Stimulated activated CD8-positive, alpha-beta memory T cell treated with anti-CD3 and anti-CD28 coated beads, Interleukin-7, amount 100 ng/mL, for 24 hours (primary cell): ENCODE measurements around the gene PSEN1.

Source experiments
- DNase-seq: peaks from one replicate; pipeline ENCODE4 v3.0.0-alpha.2; 2020; ENCODE audit warnings: low read depth

Gene PSEN1

DNA sequence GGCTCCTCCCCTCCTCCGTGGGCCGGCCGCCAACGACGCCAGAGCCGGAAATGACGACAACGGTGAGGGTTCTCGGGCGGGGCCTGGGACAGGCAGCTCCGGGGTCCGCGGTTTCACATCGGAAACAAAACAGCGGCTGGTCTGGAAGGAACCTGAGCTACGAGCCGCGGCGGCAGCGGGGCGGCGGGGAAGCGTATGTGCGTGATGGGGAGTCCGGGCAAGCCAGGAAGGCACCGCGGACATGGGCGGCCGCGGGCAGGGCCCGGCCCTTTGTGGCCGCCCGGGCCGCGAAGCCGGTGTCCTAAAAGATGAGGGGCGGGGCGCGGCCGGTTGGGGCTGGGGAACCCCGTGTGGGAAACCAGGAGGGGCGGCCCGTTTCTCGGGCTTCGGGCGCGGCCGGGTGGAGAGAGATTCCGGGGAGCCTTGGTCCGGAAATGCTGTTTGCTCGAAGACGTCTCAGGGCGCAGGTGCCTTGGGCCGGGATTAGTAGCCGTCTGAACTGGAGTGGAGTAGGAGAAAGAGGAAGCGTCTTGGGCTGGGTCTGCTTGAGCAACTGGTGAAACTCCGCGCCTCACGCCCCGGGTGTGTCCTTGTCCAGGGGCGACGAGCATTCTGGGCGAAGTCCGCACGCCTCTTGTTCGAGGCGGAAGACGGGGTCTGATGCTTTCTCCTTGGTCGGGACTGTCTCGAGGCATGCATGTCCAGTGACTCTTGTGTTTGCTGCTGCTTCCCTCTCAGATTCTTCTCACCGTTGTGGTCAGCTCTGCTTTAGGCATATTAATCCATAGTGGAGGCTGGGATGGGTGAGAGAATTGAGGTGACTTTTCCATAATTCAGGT is at the start of gene PSEN1:
Gene PSEN1 (plus strand): TSS at position 121 of the 839 bp plus-strand sequence. CDS start 11,513 bp downstream, outside the sequence.
- DNase-seq = peak; percentile 98

DNA sequence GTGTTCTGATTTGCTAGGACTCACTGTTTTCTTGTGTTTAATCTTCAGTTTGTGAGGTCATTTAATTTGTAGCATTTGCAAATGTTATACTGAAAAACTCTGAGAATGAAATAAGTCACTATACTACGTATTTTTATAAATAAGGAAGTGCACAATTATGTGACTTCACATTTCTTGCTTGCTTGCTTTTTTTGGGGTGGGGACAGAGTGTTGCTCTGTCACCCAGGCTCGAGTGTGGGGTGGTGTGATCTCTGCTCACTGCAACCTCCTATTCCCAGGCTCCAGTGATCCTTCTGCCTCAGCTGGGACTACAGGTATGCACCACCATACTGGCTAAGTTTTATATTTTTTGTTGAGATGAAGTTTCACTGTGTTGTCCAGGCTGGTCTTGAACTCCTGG is 45.3 kb upstream of the PSEN1 start:
- no peak for DNase-seq

DNA sequence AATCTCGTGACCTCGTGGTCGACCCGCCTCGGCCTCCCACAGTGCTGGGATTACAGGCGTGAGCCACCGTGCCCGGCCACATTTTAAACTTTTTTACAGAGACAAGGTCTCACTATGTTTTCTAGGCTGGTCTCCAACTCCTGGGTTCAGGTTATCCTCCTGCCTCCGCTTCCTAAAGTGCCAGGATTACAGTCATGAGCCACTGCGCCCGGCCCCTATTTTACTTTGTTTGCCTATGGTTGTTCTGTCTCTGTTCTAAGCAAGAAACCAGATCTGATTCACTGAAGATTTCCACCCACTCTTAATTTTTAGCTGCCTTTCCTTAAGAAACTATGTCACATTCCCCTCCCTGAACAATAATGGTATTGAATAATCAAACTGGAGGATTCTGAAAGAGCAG is 38.9 kb upstream of the PSEN1 start:
- no peak for DNase-seq

DNA sequence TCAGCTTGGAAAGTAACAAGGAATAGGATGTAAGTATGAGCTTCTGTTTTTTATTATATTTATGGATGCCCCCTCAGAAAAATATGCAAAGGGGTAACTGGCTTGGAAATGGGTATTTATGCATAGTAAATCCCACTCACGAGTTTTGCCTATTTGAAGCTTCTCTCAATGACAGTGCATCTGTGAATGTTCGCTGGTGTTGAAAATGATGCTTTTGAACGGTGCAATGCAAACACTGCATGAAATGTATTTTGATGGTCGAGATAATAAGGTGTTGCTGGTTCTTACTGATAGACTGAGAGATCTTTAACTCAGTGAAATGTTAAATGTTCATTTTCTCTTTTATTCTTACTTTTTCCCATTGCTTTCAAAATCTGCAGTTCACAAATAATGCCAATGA is 36.0 kb upstream of the PSEN1 start:
- no peak for DNase-seq

DNA sequence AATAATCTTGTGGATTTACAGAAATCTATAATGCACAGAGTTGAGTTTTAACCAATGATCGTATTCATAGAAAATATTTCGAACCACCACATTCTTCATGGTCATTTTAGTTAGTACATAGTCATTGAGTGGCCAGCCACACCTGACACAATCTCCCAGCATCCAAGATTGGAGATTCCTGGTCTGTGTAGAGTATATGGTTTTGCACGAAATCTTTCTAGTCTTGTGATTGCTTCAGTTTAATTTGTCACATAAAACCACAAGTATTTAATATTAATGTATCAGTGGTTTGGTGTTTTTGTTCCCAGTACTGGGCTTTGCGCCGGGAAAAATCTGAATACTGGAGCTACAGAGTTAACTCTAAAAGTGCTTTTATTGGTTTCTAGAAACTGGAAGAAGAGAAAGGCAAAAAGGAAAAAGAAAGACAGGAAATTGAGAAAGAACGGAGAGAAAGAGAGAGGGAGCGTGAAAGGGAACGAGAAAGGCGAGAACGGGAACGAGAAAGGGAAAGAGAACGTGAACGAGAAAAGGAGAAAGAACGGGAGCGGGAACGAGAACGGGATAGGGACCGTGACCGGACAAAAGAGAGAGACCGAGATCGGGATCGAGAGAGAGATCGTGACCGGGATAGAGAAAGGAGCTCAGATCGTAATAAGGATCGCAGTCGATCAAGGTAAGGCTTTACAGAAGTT is 33.4 kb upstream of the PSEN1 start:
- DNase-seq = no peak

DNA sequence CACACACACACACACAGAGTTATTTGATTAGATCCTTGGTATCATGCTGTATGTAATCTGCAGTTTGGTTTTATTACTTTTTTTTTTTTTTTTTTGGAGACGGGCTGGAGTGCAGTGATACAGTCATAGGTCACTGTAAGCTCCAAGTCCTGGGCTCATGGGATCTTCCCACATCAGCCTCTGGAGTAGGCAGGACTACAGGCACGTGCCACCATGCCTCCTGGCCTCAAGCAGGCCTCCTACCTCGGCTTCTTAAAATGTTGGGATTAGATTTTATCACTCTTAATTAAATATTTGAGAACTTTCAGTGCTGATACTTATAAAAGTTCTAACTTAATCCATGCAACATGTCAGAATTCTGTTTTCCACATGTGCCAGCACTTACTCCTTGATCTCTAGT is 31.3 kb upstream of the PSEN1 start:
- DNase-seq = no peak

DNA sequence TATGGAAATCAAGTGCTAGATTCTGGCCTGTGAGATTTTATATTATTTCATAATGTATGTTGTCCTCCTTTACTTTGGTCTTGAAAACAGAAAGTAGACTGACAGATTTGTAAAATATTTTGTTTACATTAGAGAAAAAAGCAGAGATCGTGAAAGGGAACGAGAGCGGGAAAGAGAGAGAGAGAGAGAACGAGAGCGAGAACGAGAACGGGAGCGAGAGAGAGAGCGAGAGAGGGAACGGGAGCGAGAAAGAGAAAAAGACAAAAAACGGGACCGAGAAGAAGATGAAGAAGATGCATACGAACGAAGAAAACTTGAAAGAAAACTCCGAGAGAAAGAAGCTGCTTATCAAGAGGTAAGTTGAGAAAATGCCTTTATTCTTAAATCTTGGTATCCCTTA is 30.6 kb upstream of the PSEN1 start:
- DNase-seq = no peak

DNA sequence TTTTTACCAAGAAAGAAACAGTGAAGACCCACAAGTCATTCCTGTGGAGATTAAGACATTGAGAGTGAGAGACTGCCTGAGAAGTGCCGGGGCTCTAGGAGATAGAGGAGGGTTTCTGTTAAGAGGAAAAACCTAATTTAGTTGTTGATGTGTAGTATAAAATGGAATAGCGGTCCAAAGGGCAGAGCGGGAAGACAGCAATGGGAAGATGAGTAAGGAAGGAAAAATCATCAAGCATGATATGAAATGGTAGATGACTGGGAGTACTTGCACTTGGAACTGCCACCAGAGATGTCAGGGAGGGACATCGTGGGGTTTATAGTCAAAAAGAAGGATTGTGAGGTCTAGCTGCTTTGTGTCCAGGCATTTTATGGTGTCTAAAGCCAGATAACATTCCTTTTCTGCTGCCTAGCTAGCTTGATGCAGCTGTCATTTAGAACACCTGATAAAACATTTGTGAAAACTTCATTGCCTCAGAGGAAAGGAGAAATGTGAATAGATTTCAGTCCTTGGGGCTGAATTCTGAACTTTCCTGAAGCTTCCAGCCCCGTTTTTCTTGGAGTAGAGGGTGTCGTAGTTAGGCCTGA is 20.1 kb upstream of the PSEN1 start:
- no peak for DNase-seq

DNA sequence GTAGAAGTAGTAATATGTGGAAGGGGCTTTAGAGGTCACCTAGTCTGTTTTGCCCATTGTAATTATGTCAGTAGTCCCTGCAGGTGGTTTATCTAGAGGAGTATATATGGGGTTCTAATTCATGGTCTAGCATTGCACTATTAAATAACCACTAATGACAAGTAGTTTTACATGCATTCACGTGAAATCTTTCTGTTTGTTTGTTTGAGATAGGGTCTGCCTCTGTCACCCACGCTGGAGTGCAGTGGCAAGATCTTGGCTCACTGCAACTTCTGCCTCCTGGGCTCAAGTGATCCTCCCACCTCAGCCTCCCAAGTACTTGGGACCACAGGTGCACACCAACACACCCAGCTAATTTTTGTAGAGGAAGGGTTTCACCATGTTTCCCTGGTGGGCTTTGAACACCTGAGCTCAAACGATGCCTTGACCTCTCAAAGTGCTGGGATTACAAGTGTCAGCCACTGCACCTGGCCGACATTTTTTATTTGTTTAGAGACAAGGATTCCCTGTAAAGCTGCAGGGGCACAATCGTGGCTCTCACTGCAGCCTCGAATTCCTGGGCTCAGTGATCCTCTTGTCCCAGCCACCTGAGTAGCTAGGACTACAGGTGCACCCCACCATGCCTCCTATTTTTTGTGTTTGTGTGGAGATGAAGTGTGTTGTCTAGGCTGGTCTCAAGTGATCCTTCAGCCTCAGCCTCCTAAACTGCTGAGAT is 12.0 kb upstream of the PSEN1 start:
- no peak for DNase-seq

DNA sequence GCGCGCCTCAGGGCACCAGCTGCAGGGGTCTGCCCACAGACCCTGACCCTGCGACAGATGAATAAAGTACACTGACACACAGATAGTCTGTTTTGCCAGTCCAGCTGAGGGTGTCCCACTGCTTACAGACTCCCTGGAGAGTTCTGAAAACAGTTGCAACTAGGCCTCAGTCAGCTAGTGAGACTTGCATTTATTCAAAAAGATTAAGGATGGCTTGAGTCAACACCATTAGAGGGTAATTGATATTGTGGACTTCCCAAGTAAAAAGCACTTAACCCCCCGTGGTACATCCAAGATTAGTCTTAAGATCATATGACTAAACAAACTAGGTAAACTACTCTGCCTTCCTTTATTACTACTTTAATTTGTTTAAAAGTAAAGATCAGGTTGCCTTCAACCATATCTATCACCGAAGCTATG is 11.1 kb upstream of the PSEN1 start:
- DNase-seq = no peak

DNA sequence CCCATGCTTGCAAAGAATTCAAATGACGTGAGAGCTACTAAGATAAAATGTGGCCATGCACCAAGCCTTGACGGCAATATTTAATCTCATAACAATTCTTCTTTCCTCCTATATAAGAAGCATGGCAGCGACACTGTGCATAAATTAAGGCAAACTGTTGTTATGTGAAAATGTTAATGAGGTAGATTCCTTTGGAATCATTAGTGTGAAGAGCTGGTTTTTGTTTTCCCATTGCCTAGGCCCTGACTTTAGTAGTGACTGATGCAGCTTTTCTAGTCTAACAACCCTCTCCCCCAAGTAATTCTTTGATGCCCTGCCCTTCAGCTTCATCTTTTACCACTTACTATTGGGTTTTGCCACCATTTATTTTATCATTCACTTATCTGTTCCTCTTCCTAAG is 10.6 kb upstream of the PSEN1 start:
- DNase-seq = no peak

DNA sequence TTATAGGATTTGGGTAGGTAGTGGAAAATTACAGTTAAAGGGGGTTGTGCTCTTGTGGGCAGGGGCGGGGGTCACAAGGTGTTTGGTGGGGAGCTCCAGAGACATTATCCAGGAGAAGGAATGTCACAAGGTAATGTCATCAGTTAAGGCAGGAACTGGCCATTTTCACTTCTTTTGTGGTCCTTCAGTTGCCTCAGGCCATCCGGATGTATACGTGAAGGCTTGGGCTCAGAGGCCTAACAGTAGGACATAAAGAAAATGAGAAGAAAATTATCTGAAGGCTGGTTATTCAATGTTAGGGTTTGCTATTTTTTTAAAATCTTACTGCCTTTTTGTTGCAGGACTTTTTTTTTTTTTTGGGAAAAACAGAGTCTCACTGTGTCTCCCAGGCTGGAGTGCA is 2.5 kb upstream of the PSEN1 start:
- DNase-seq = no peak

DNA sequence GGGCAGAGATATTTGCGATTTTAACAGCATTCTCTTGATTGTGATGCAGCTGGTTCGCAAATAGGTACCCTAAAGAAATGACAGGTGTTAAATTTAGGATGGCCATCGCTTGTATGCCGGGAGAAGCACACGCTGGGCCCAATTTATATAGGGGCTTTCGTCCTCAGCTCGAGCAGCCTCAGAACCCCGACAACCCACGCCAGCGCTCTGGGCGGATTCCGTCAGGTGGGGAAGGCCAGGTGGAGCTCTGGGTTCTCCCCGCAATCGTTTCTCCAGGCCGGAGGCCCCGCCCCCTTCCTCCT is 271 bp upstream of the PSEN1 start:
- DNase-seq = no peak

DNA sequence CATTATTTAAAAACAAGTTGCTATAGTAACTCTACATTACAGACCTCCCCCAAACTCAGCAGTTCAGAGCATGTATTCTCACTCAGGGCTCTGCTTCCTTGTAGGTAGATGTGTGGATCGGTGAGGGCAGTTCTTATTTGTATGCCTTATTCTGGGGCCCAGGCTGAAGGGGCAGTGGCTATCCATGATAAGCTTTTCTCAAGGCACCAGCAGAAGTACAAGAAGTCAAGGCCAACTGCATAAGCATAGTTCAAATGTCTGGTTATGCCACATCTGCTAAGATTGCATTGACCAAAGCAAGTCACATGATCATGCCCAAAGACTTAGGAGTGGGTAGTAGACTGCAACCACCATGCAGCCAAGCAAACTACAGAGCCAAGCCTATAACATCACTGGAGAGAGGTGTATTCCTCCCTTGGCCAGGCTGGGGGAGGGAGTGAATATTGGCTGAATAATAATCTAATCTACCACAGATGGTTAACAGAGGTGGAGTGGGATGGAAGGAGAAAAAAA is 4.6 kb downstream of the PSEN1 start:
- DNase-seq = no peak

DNA sequence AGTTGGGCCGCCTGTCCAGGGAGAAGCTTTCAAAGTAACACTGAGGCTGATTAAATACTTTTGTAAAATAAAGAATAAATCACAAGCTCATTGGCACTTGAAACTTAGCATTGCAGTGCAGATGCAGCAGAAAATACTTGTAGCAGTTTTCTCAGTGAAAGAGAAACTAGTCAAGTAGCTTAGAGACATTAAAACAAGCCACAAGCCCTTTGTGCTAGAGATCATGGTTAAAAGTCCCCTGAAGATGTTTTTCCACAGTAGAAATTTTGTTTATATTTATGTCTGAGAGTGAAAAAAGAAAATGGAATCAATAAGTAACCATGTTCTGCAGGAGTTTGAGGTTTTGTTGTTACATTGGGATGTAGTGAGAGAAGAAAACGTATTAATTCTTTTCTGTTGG is 5.9 kb downstream of the PSEN1 start:
- no peak for DNase-seq

DNA sequence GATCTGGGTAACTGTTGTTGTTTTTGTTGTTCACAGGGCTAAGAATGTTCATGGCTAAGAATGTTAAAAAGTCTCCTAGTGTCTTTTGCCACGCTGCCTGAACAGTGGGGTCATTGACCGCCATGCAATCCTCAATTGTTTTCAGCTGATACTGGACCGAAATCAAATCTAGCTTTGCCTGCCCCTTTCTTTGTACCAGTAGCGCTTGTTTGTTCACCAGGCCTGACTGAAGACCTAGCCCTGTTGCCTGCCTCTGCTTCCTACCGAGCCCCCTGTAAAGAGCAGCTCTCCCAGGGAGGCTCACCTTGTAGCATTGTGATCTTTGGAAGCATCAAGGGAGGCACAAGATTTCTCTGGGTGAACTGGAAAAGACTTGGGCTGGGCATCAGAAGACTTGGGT is 6.7 kb downstream of the PSEN1 start:
- DNase-seq = no peak

DNA sequence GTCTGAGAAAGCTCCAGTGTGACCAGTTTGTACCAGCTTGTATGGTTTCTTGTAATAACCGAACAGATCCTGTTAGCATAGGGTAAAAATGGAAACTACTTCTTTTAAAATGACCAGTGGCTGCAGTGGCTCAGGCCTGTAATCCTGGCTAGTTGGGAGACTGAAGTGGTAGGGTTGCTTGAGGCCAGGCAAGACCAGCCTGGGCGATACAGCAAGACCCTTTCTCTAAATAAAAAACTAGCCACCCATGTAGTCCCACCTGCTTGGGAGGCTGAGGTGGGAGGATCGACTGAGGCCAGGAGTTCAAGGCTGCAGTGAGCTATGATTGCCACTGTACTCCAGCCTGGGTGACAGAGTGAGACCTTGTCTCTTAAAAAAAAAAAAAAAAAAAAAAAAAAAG is 7.3 kb downstream of the PSEN1 start:
- no peak for DNase-seq

DNA sequence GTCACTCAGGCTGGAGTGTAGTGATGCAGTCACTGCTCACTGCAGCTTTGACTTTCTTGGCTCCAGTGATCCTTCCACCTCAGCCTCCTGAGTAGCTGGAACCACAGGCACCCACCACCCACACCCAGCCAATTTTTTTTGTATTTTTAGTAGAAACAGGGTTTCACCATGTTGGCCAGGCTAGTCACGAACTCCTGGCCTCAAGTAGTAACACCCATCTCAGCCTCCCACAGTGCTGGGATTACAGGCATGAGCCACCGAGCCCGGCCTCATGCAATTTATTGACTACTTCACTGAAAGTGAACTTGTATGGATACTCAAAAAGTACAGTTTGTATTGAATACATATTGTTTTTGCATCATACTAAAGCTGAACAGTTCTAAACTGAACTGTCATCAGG is 9.1 kb downstream of the PSEN1 start:
- DNase-seq = no peak

DNA sequence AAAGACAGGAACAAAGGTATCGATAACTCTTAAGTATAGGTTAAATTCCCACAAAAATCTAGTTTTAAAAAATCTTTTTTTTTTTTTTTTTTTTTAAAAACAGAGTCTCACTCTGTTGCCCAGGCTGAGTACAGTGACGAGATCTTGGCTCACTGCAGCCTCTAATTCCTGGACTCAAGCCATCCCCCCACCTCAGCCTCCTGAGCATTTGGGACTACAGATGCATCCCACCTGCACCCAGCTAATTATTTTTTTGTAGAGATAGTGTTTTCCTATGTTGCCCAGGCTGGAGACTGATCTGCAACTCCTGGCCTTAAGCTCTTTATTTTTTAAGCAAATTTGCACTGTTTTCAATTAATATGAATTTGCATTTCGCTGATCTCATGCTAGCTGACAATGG is 9.8 kb downstream of the PSEN1 start:
- no peak for DNase-seq

DNA sequence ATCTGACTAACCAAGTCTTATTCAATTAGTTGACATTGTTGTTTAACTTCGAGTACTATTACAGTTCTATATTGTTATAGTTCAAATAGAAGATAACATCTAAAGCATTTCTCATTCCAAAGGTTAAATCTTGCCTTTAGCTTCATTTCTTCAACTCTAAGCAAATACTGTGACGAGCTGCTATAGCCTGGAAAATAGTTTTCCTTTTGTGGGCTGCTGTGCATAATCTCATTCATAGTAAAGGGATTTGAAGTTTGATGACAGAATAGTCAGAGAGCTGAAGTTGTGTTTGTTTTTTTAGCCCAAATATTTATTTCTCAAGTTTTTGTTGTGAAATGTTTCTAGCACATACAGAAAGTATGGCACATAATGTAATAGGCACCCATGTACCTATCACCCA is 13.4 kb downstream of the PSEN1 start:
- DNase-seq = no peak

DNA sequence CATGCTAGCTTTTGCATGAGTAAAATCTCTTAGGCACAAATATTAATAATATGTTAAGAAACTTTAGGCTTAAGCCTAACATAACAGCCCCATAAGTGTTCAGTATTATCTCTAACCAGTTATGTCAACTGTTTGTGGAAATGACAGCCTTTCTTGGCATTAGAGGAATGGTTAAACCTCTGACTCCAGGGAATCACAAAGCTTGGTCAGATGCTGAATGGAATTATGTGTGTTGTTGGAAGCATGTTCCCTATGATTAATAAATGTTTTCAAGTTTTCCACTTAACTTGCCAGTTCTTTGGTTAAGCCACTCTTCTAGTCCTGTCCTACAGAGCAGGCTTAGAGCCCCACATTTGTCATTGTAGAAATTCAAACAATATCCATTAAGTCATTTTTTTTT is 17.0 kb downstream of the PSEN1 start:
- no peak for DNase-seq

DNA sequence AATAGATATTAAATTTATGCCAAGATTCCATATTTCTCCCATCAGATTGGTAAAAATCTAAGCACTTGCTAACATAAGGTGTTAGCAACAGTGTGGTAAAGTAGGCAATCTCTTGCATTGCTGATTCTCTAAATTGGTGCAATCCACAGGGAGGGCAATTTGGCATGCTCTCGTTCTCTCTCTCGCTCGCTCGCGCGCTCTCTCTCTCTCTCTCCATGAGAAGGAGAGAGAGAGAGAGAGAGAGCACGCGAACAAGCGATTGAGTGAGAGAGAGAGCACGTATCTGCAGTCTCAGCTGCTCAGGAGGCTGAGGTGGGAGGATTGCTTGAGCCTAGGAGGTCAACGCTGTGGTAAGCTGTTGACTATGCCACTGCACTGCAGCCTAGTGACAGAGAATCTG is 25.9 kb downstream of the PSEN1 start:
- no peak for DNase-seq

DNA sequence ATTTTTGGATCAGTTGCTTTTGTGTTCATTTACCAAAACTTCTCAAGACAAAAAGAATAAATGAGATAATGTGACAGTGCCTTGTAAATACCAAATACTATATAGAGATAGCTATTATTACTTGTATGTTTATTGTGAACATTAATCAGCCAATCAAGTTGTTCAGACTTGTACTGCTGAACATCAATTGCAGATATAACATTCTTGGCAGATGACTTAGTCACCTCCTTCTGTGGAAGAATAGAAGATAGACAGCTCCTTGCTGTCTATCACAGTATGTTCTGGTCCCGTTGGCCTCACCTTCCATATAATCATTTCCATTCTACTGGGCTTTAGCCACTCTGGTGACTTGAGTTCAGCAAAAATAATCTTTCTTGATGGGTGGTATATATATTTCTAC is 30.1 kb downstream of the PSEN1 start:
- no peak for DNase-seq
